Measurements from ENCODE around the gene LCOR.
"Not testable (repeated sequence)": the region's sequence is repeated elsewhere in the genome, so short reads cannot be mapped to it uniquely, and the experiment has no call there.

Gene LCOR

GRCh38 chr10:97033841-97034240, 201.7 kb downstream of the LCOR start:
- DNase-seq (ENCODE audit: low read depth), result not testable (repeated sequence)

DNA sequence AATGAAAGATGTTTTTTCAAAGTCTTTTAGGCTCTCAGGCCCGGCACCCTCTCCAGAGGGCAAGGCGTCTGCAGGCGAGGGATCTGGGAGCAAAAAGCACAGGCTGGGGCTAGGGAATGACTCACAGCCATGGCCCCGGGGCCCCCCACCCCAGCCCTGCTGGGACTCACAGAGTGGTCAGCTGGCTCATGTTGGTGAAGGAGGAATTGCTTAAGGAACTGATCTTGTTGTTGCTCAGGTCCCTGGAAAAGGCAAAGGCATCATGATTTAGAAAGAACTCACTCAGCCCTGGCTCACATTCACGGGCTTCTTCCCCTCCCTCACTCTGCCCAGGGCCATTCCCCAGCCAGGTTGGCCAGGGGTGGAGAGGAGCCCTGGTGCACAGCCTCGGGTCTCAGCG, 202.2 kb downstream of the LCOR start:
- peak; percentile 26 for DNase-seq (ENCODE audit: low read depth)

- DNase-seq (ENCODE audit: low read depth), result no peak
These were observed 203.1 kb downstream of the LCOR start for GRCh38 chr10:97034958-97035769.

DNA sequence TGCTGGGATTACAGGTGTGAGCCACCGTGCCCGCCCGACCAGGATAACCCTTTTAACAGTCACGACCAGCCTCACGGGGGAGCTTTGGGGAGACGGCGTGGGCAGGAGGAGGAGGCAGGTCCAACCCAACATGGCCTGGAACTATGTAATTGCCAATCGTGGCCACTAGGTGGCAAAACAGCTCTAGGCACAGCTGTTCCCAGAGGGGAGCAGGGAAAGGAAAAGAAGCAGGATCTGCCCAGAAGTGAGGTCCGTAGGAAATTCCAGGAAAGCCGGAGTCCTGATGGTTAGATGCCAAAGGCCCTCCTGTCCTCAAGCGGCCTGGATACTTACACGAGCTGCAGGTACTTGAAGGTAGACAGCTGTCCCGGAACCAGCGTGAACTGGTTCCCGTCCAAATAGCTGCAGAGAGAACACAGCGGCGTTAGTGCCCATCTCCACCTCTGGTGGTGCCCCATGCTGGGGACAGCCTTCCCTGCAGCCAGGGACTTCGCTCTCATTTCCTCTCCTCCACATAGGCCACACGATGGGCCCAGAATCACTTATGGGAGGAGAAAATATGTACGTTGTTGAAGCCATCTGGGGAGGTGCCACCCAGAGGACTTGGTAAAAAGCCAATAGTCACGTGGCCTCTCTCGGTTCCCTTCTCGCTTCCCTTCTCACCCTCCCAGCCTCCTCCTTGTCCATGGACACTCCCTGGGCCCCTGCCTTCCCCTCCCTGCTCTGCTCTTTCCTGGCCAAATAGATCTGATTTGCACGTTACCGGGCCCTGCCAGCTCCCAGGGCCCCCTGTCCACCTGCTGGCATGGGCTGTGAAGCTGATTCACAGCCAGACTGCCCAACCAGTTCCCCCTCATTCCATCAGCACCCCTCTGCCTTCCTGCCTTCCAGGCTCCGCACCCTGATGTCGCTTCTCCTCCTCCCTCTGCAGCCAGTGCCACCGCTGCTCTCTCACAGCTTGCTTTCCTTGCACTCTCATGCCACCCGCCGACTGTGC, 205.6 kb downstream of the LCOR start:
- DNase-seq (ENCODE audit: low read depth), result peak; percentile 62

- no peak for DNase-seq (ENCODE audit: low read depth)
These were observed 206.6 kb downstream of the LCOR start for GRCh38 chr10:97038688-97039087.

GRCh38 chr10:97039538-97040247, 207.6 kb downstream of the LCOR start:
- no peak for DNase-seq (ENCODE audit: low read depth)

GRCh38 chr10:97040248-97040584, 208.1 kb downstream of the LCOR start:
- DNase-seq (ENCODE audit: low read depth), result no peak

GRCh38 chr10:97040706-97041105, 208.6 kb downstream of the LCOR start:
- DNase-seq (ENCODE audit: low read depth), result no peak

GRCh38 chr10:97042081-97042480, 210.0 kb downstream of the LCOR start:
- DNase-seq (ENCODE audit: low read depth), result no peak

DNA sequence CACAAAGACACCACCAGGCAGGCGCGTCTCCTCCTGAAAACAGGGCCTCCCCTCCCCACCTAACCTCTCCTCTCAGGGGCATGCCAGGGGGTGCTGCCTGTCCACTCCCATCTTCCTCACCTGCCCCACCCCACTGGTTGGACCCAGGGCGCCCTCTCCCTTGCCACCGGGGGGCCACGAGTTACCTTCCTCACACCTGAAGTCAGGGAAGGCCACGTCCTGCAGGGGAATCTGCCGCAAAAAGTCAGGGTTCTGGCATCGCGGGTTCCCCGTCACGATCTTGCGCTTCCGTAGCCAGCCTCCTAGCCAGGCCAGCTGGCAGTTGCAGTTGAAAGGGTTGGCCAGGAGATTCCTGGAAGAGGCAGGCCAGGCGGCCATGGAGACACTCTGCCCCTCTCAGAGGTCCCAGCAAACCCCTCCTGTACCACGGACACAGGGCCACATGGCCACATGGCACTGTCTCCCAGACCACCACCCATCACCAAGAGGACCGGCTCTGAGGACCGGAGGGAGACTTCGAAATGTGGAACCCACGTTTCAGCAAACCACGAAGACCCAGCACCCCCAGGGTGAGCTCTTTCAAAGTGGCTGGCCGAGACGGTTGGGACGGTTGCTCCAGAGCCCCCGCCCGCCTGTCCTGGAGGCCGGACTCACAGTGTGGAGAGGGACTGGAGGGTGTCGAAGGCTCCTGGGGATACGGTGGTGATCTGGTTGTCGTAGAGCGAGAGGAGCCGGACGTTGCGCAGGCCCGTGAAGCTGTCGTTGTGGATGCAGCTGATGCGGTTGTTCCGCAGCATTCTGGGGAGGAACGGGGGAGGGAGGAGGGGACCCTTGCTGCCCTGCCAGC, 210.8 kb downstream of the LCOR start:
- no peak for DNase-seq (ENCODE audit: low read depth)

DNA sequence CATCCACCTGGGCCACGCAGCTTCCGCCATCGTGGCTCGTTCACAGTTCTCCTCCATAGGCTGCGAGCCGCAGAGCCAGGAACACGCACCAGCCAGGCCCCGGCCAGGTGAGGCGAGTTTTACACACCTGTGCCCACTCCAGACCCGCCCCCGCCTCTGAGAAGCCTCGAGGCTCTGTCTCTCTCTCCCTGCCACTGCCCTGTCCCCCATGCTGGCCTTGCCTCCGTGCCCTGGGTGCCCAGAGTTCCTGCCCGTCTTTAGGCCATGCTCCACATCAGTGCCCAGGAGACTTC, 211.4 kb downstream of the LCOR start:
- no peak for DNase-seq (ENCODE audit: low read depth)

Measured in amniotic epithelial cell (primary cell).